Upper lobe of left lung (tissue), 6 donors: Measurements from ENCODE around the gene ITGA11. TPM values are rescaled to one million over a fixed set of nuclear protein-coding genes. Genes with fewer than 3 reads are reported as not detected.
A peak's percentile ranks its signal among the peaks of the same experiment; 100 is the strongest.

Experiments used
- ATAC-seq, 2 donors: fragments of 200-7000 bp; cut with Tn5 transposase; one replicate each; pipeline ENCODE4 v1.9.1; 2022; ENCODE audit warnings: mild to moderate bottlenecking in 2 of 2, moderate library complexity in 2 of 2; ENCODE audit not compliant: low FRiP score in 2 of 2
- DNase-seq, 2 donors: peaks; one replicate each; pipeline ENCODE4 v3.0.0-alpha.2; 2019 to 2020
- H3K27ac ChIP-seq, 4 donors: fragments of 200-600 bp; sonication (generic); one replicate each; pipeline ENCODE4 v1.5.1; 2016 to 2019
- H3K27me3 ChIP-seq, 4 donors: fragments of 200-600 bp; sonication (generic); one replicate each; pipeline ENCODE4 v1.5.1; 2017 to 2019
- H3K36me3 ChIP-seq, 4 donors: fragments of 200-600 bp; sonication (generic); one replicate each; pipeline ENCODE4 v1.5.1; 2016 to 2019
- H3K4me1 ChIP-seq, 4 donors: fragments of 200-600 bp; sonication (generic); one replicate each; pipeline ENCODE4 v1.5.1; 2018 to 2019
- H3K4me3 ChIP-seq, 4 donors: fragments of 200-600 bp; sonication (generic); one replicate each; pipeline ENCODE4 v1.5.1; 2017 to 2019; ENCODE audit warnings: mild to moderate bottlenecking in 2 of 4, moderate library complexity in 1 of 4
- H3K9me3 ChIP-seq, 4 donors: fragments of 200-600 bp; sonication (generic); one replicate each; pipeline ENCODE4 v1.5.1; 2018 to 2019
- CTCF ChIP-seq, 6 experiments: fragments of 450-650 bp in 4 of 6; fragments of 200-600 bp in 2 of 6; sonication (generic) in 2 of 6; IDR thresholded peaks; one replicate each; pipeline ENCODE4 v1.5.1; 2016 to 2019; ENCODE audit warnings: antibody characterized with exemption in 6 of 6
- EP300 ChIP-seq, 4 donors: sonication (generic); formaldehyde crosslinking; IDR thresholded peaks; one replicate each; pipeline ENCODE4 v1.5.1; 2017; ENCODE audit warnings: antibody characterized with exemption in 4 of 4, control low read depth in 2 of 4
- POLR2A ChIP-seq, 4 donors: fragments of 450-650 bp; IDR thresholded peaks; one replicate each; pipeline ENCODE4 v1.5.1; 2016 to 2017; ENCODE audit warnings: antibody characterized with exemption in 4 of 4, mild to moderate bottlenecking in 2 of 4
- POLR2AphosphoS5 ChIP-seq, 2 donors: sonication (generic); formaldehyde crosslinking; IDR thresholded peaks; one replicate each; pipeline ENCODE4 v1.5.1; 2017; ENCODE audit warnings: antibody characterized with exemption in 2 of 2
- WGBS, 2 donors: methylation state at CpG; one replicate each; pipeline ENCODE4 v1.1.5; 2017 to 2018; 5-methylcytosine and 5-hydroxymethylcytosine counted together
- total RNA-seq, 6 donors: library from RNA; depleted of rRNA in 4 of 6; stranded (reverse); fragments of >200 nt in 4 of 6; gene quantifications; one replicate each; pipeline versions ENCODE4 v1.1.0 to v1.2.1, GENCODE V29; 2016 to 2021
- donor health status: DM: no; HTN: no; CAD: no; lungs with moderate emphysema.
- donor health status: DM: no; HTN: yes; CAD: no; lungs with severe emphysema.

The ITGA11 gene
- total RNA-seq, 6 donors from 2014 or later, result 0.49 to 6.9 (median 1.4) TPM

DNA sequence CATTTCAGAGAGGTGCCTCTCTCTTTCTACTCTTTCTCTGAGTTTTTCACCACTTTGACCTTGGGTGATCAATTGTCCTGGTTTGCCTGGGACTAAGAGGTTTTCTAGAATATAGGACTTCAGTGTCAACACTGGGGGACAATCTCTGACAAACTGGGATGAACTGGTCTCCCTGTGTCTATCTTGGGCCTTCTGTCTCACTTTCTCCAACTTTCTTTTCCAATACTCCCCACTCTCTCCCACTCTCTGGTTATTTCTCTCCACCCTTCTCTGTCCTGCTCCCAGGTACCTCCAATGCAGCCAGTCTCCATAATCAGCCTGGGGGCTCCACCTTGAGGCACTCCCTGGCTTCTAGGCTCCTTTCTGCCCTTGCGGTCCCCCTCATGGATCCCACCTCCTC lies 4.7 kb upstream of the ITGA11 start:
- Histone ChIP-seq H3K9me3 (no peaks in the 10 kb centered on the region), H3K36me3 (no peaks in the 10 kb centered on the region), H3K27ac (no peak overlapping the region), H3K27me3 (peaks cover 0 to 17% (median 5%) of the 10 kb centered on the region in 4 donors), H3K4me1 (peaks cover 8 to 9% (median 8%) of the 10 kb centered on the region in 4 donors), H3K4me3 (no peak overlapping the region)
- ATAC-seq, result no peak
- TF ChIP-seq POLR2AphosphoS5 (IDR thresholded peaks at IDR 0.05) (no peak), CTCF (IDR thresholded peaks at IDR 0.05) (no peak)
- no peak for DNase-seq
- 88 to 89% methylated on average over 1 of the region's 1 CpG for WGBS, 2 donors

GRCh38 chr15:68435966-68436365 lies 4.0 kb upstream of the ITGA11 start:
- 87 to 92% methylated on average over 3 of the region's 3 CpGs for WGBS, 2 donors

DNA sequence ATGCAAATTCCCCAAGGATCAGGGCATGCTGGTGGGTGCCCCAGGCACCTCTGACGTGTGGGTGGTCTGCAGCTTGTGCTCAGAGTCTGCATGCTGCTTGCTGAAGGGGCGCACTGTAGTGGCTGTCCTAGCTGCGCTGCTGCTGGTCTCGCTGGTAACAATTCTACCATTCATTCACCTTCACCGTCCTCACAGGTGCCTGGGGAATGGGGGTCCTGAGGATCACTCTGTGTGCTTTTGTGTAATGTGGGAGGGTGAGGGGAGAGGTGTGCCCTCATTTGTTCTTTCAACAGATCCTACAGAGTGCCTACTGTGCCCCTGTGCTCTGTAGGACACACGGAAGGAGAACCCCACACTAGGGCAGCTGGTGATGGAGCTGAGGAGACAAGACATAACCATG lies 2.1 kb upstream of the ITGA11 start:
- 64 to 71% methylated on average over 6 of the region's 6 CpGs for WGBS, 2 donors
- Histone ChIP-seq H3K9me3 (no peaks in the 10 kb centered on the region), H3K4me1 (peaks cover 15 to 18% (median 17%) of the 10 kb centered on the region in 4 donors), H3K4me3 (no peak overlapping the region), H3K36me3 (no peaks in the 10 kb centered on the region), H3K27ac (no peak overlapping the region), H3K27me3 (peaks cover 0 to 26% (median 12%) of the 10 kb centered on the region in 4 donors)
- ATAC-seq (no peak), DNase-seq (peak in 1 of 2 donors; percentile 17)
- TF ChIP-seq EP300 (IDR thresholded peaks at IDR 0.05) (no peak), POLR2A (IDR thresholded peaks at IDR 0.05) (no peak)

More at GRCh38 chr15:68435966-68436365, 4.0 kb upstream of the ITGA11 start:
- H3K27me3 ChIP-seq, result peaks cover 0 to 22% (median 9%) of the 10 kb centered on the region in 4 donors
- TF ChIP-seq CTCF (IDR thresholded peaks at IDR 0.05) (no peak), POLR2A (IDR thresholded peaks at IDR 0.05) (no peak), POLR2AphosphoS5 (IDR thresholded peaks at IDR 0.05) (no peak)
- ATAC-seq (peak in 1 of 2 donors; percentile 53), DNase-seq (no peak)
- no peak overlapping the region for H3K27ac ChIP-seq
- peaks cover 15 to 16% (median 15%) of the 10 kb centered on the region in 4 donors for H3K4me1 ChIP-seq
- H3K36me3 ChIP-seq, result no peaks in the 10 kb centered on the region
- no peak overlapping the region for H3K4me3 ChIP-seq
- no peaks in the 10 kb centered on the region for H3K9me3 ChIP-seq

DNA sequence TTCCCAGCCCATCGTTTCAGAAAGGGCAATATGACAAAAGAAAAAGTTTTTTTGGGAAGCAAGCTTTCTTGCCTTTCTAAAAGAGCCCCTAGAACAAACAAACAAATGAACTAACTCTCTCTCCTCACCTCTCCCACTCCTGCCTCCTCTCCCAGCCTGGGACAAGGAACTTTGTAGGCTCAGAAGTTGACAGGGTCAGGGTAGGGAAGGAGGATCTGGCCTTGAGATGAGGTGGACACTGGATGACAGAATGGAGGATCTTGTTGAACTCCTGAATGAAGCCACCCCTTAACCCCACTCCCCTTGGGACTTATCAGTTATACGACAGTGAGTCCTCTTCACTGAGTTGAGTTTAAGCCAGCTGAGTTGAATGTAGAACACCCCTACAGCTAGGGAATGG lies 1.6 kb upstream of the ITGA11 start:
- Histone ChIP-seq H3K27me3 (peaks cover 0 to 26% (median 12%) of the 10 kb centered on the region in 4 donors), H3K4me3 (no peak overlapping the region), H3K27ac (no peak overlapping the region), H3K9me3 (no peaks in the 10 kb centered on the region), H3K4me1 (peaks cover 15 to 18% (median 17%) of the 10 kb centered on the region in 4 donors), H3K36me3 (no peaks in the 10 kb centered on the region)
- WGBS, 2 donors, result 52 to 74% methylated on average over 2 of the region's 2 CpGs
- no peak for ATAC-seq
- no peak for DNase-seq
- TF ChIP-seq EP300 (IDR thresholded peaks at IDR 0.05) (no peak), POLR2A (IDR thresholded peaks at IDR 0.05) (no peak), CTCF (IDR thresholded peaks at IDR 0.05) (no peak)

DNA sequence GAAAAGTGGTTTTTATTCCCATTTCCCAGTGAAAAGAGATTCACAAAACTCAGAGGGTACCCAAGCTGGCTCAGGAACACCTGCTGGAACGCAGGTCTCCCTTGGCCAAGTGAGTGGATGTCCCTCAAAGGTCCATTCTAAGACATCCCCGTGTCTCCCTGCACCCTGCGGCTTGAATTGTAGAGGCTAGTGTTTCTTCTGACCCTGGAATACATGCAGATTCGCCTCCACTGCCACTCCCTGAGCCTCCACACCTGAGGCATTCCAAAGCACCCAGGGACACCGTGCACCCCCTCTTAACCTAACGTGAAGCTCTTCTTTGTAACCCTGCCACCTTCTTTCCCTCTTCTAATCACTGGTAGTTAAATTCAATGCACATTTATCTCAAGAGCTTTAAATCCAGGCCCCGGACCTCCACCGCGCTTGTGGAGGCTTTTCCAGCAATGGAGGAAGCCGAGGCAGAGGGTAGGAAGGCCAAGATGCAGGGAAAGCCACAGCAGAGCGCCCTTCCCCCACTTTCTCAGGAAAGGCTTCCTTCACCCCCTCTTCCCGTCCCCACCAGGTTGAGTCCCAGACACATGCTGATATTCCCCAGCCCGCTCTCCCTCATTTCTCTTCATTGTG lies 590 bp upstream of the ITGA11 start:
- TF ChIP-seq CTCF (IDR thresholded peaks at IDR 0.05), result no peak
- no peak for TF ChIP-seq EP300 (IDR thresholded peaks at IDR 0.05)
- TF ChIP-seq POLR2AphosphoS5 (IDR thresholded peaks at IDR 0.05), result no peak
- no peak for TF ChIP-seq POLR2A (IDR thresholded peaks at IDR 0.05)
- no peaks in the 10 kb centered on the region for H3K9me3 ChIP-seq
- peaks cover 15 to 18% (median 17%) of the 10 kb centered on the region in 4 donors for H3K4me1 ChIP-seq
- no peaks in the 10 kb centered on the region for H3K36me3 ChIP-seq
- DNase-seq (no peak), ATAC-seq (no peak)
- 65 to 66% methylated on average over 11 to 13 of the region's 13 CpGs for WGBS, 2 donors
- H3K27ac ChIP-seq, result no peak overlapping the region
- peaks cover 0 to 26% (median 12%) of the 10 kb centered on the region in 4 donors for H3K27me3 ChIP-seq
- peak overlapping the region in 2 of 4 donors; percentile 45 to 47 for H3K4me3 ChIP-seq
